Measurements from ENCODE around the gene PIP5K1B.

The PIP5K1B gene

DNA sequence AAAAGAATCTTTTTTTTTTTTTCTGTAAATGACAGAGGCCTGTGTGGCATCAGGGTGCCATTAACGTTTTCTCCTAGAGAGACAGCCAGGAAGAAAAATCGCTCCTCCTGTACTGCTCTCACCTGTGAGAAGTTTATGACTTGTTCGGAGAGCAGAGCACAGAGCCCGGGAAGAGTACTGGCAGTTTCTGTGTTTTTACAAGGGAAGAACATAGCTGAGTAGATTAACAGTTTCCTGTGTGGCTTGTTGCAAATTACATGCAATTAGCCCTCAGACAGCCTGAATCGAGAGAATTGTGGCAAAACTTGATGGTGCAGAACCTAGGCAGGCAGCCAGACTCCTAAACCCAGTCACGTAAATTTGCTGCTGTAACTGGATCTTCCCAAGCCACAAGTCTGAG is 276.7 kb downstream of the PIP5K1B start:
- TF ChIP-seq, protein P1, sequence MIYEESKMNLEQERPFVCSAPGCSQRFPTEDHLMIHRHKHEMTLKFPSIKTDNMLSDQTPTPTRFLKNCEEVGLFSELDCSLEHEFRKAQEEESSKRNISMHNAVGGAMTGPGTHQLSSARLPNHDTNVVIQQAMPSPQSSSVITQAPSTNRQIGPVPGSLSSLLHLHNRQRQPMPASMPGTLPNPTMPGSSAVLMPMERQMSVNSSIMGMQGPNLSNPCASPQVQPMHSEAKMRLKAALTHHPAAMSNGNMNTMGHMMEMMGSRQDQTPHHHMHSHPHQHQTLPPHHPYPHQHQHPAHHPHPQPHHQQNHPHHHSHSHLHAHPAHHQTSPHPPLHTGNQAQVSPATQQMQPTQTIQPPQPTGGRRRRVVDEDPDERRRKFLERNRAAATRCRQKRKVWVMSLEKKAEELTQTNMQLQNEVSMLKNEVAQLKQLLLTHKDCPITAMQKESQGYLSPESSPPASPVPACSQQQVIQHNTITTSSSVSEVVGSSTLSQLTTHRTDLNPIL (CRISPR knock-in tag; IDR thresholded peaks at IDR 0.05; ENCODE audit: low read depth): no peak
- TF ChIP-seq GLIS3 (CRISPR knock-in tag; IDR thresholded peaks at IDR 0.05) (no peak), ZFP30 (CRISPR knock-in tag; IDR thresholded peaks at IDR 0.05) (no peak), OSR1 (CRISPR knock-in tag; IDR thresholded peaks at IDR 0.05) (no peak), ARNTL (CRISPR knock-in tag; IDR thresholded peaks at IDR 0.05; ENCODE audit: borderline replicate concordance, low read depth) (no peak), RARB (CRISPR knock-in tag; IDR thresholded peaks at IDR 0.05) (no peak), SNAI2 (CRISPR knock-in tag; IDR thresholded peaks at IDR 0.05) (no peak), ESRRG (CRISPR knock-in tag; IDR thresholded peaks at IDR 0.05) (no peak), ZC3H10 (CRISPR knock-in tag; IDR thresholded peaks at IDR 0.05) (no peak), ZNF70 (CRISPR knock-in tag; IDR thresholded peaks at IDR 0.05) (no peak), ISL1 (CRISPR knock-in tag; IDR thresholded peaks at IDR 0.05) (no peak), ZNF565 (CRISPR knock-in tag; conservative IDR thresholded peaks at IDR 0.05; ENCODE audit: low read depth) (no peak), TCF4 (CRISPR knock-in tag; IDR thresholded peaks at IDR 0.05; ENCODE audit: borderline replicate concordance) (no peak)
- TF ChIP-seq, protein P2, sequence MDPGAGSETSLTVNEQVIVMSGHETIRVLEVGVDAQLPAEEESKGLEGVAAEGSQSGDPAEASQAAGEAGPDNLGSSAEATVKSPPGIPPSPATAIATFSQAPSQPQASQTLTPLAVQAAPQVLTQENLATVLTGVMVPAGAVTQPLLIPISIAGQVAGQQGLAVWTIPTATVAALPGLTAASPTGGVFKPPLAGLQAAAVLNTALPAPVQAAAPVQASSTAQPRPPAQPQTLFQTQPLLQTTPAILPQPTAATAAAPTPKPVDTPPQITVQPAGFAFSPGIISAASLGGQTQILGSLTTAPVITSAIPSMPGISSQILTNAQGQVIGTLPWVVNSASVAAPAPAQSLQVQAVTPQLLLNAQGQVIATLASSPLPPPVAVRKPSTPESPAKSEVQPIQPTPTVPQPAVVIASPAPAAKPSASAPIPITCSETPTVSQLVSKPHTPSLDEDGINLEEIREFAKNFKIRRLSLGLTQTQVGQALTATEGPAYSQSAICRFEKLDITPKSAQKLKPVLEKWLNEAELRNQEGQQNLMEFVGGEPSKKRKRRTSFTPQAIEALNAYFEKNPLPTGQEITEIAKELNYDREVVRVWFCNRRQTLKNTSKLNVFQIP (CRISPR knock-in tag; IDR thresholded peaks at IDR 0.05; ENCODE audit: borderline replicate concordance, low read depth): no peak
- TF ChIP-seq, protein P3, sequence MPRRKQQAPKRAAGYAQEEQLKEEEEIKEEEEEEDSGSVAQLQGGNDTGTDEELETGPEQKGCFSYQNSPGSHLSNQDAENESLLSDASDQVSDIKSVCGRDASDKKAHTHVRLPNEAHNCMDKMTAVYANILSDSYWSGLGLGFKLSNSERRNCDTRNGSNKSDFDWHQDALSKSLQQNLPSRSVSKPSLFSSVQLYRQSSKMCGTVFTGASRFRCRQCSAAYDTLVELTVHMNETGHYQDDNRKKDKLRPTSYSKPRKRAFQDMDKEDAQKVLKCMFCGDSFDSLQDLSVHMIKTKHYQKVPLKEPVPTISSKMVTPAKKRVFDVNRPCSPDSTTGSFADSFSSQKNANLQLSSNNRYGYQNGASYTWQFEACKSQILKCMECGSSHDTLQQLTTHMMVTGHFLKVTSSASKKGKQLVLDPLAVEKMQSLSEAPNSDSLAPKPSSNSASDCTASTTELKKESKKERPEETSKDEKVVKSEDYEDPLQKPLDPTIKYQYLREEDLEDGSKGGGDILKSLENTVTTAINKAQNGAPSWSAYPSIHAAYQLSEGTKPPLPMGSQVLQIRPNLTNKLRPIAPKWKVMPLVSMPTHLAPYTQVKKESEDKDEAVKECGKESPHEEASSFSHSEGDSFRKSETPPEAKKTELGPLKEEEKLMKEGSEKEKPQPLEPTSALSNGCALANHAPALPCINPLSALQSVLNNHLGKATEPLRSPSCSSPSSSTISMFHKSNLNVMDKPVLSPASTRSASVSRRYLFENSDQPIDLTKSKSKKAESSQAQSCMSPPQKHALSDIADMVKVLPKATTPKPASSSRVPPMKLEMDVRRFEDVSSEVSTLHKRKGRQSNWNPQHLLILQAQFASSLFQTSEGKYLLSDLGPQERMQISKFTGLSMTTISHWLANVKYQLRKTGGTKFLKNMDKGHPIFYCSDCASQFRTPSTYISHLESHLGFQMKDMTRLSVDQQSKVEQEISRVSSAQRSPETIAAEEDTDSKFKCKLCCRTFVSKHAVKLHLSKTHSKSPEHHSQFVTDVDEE (CRISPR knock-in tag; IDR thresholded peaks at IDR 0.05): no peak
- TF ChIP-seq, protein P4, sequence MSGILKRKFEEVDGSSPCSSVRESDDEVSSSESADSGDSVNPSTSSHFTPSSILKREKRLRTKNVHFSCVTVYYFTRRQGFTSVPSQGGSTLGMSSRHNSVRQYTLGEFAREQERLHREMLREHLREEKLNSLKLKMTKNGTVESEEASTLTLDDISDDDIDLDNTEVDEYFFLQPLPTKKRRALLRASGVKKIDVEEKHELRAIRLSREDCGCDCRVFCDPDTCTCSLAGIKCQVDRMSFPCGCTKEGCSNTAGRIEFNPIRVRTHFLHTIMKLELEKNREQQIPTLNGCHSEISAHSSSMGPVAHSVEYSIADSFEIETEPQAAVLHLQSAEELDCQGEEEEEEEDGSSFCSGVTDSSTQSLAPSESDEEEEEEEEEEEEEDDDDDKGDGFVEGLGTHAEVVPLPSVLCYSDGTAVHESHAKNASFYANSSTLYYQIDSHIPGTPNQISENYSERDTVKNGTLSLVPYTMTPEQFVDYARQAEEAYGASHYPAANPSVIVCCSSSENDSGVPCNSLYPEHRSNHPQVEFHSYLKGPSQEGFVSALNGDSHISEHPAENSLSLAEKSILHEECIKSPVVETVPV (CRISPR knock-in tag; IDR thresholded peaks at IDR 0.05): no peak
- TF ChIP-seq, protein P5, sequence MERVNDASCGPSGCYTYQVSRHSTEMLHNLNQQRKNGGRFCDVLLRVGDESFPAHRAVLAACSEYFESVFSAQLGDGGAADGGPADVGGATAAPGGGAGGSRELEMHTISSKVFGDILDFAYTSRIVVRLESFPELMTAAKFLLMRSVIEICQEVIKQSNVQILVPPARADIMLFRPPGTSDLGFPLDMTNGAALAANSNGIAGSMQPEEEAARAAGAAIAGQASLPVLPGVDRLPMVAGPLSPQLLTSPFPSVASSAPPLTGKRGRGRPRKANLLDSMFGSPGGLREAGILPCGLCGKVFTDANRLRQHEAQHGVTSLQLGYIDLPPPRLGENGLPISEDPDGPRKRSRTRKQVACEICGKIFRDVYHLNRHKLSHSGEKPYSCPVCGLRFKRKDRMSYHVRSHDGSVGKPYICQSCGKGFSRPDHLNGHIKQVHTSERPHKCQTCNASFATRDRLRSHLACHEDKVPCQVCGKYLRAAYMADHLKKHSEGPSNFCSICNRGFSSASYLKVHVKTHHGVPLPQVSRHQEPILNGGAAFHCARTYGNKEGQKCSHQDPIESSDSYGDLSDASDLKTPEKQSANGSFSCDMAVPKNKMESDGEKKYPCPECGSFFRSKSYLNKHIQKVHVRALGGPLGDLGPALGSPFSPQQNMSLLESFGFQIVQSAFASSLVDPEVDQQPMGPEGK (CRISPR knock-in tag; IDR thresholded peaks at IDR 0.05; ENCODE audit: borderline replicate concordance): no peak
- no peak for ATAC-seq

DNA sequence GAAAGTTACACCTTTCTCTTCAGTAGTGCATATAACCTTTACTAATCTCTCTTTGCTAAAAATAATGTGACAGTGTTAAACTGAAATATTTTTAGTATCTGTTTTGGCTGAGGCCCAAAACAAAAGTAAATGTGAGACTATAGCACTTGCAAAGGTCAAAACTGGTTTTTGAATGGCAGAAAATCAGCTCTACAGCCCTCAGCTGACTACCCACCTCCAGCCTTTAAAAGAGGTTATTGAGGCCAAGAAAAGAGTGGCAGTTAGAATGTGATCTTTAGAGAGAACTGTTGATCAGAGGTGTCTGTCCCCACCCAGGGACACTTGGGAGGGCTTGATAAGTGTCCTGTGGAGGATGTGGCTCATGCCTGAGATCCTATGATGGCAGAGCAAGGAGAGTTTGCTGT is 278.0 kb downstream of the PIP5K1B start:
- ATAC-seq: no peak
- TF ChIP-seq PPARA (CRISPR knock-in tag; IDR thresholded peaks at IDR 0.05; ENCODE audit: borderline replicate concordance): no peak
- no peak for TF ChIP-seq ARNTL (CRISPR knock-in tag; IDR thresholded peaks at IDR 0.05; ENCODE audit: borderline replicate concordance, low read depth)
- TF ChIP-seq ZNF565 (CRISPR knock-in tag; conservative IDR thresholded peaks at IDR 0.05; ENCODE audit: low read depth): no peak
- TF ChIP-seq ZFP3 (CRISPR knock-in tag; IDR thresholded peaks at IDR 0.05): no peak
- TF ChIP-seq RARB (CRISPR knock-in tag; IDR thresholded peaks at IDR 0.05): no peak
- TF ChIP-seq, protein P1 (CRISPR knock-in tag; IDR thresholded peaks at IDR 0.05; ENCODE audit: low read depth): no peak
- TF ChIP-seq ZNF8 (CRISPR knock-in tag; IDR thresholded peaks at IDR 0.05): no peak
- TF ChIP-seq OSR1 (CRISPR knock-in tag; IDR thresholded peaks at IDR 0.05): no peak

Measured in SK-N-SH treated with all-trans-retinoic acid at 6 μM for 48 hours (cell line).